ENCODE results near the gene BHLHA15.

DNA sequence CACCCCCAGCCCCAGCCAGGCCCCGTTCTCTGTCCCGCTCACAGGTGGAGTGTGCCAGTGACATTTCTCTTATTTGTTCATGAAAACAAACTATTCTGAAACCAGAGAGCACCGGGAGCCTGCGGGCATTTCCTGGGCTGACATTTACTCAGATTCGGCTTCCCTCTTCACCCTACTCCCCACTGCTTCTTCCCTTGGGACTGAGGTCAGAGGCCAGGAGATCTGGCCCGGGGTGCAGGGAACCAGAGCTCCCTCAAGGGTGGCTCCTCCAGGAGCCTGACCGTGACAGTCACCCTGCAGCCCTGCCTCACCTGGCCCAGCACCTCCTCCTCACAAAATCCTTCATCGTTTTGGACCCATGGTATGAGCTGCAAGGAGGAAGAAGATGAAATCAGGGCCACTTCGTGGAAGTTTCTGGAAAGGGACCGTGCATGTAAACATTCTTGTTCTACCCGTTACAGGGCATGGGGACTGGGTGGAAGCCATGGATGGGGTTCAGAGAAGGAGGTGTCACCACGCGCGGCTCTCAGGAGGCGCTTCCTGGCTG lies 12.2 kb downstream of the BHLHA15 start:
- TF ChIP-seq, protein P1, sequence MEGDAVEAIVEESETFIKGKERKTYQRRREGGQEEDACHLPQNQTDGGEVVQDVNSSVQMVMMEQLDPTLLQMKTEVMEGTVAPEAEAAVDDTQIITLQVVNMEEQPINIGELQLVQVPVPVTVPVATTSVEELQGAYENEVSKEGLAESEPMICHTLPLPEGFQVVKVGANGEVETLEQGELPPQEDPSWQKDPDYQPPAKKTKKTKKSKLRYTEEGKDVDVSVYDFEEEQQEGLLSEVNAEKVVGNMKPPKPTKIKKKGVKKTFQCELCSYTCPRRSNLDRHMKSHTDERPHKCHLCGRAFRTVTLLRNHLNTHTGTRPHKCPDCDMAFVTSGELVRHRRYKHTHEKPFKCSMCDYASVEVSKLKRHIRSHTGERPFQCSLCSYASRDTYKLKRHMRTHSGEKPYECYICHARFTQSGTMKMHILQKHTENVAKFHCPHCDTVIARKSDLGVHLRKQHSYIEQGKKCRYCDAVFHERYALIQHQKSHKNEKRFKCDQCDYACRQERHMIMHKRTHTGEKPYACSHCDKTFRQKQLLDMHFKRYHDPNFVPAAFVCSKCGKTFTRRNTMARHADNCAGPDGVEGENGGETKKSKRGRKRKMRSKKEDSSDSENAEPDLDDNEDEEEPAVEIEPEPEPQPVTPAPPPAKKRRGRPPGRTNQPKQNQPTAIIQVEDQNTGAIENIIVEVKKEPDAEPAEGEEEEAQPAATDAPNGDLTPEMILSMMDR (IDR thresholded peaks at IDR 0.05; ENCODE audit: control extremely low read depth in 1 of 3, insufficient read depth in 1 of 3, low read depth in 1 of 3, low read length in 3 of 3): no peak
- TF ChIP-seq POLR2A (IDR thresholded peaks at IDR 0.05; ENCODE audit: control extremely low read depth in 1 of 2, low read depth in 2 of 2, low read length in 2 of 2): no peak
- no peak for TF ChIP-seq POLR2AphosphoS5 (IDR thresholded peaks at IDR 0.05; ENCODE audit: low read depth, low read length)

Data from H1 (cell line).